MM.1S (cell line): ENCODE measurements around the gene SPEF1.

Source experiments
- CTCF ChIP-seq: fragments of 300-600 bp; sonication (generic); IDR thresholded peaks from 2 replicates; pipeline ENCODE4 v1.5.1; 2016; ENCODE audit warnings: antibody characterized with exemption, low read length, mixed read lengths
- EZH2 ChIP-seq: fragments of 300-600 bp; sonication (generic); optimal IDR thresholded peaks from 2 replicates; pipeline ENCODE3; 2017; ENCODE audit warnings: low read depth, mild to moderate bottlenecking, antibody characterized with exemption, low read length, mixed read lengths

GRCh38 chr20:3733119-3733995, 47.9 kb downstream of the SPEF1 start:
- no peak for TF ChIP-seq CTCF
- TF ChIP-seq EZH2 = no peak
